HG03045 (cell line): Measurements from ENCODE around the gene RPS5.
"Not testable (repeated sequence)": the region's sequence is repeated elsewhere in the genome, so short reads cannot be mapped to it uniquely, and the experiment has no call there.

ENCODE experiments used
- ATAC-seq: cut with Tn5 transposase; IDR thresholded peaks from one replicate; pipeline ENCODE4 v1.9.1; 2021; ENCODE audit warnings: mild to moderate bottlenecking, moderate library complexity; ENCODE audit not compliant: unreplicated experiment

Gene RPS5

DNA sequence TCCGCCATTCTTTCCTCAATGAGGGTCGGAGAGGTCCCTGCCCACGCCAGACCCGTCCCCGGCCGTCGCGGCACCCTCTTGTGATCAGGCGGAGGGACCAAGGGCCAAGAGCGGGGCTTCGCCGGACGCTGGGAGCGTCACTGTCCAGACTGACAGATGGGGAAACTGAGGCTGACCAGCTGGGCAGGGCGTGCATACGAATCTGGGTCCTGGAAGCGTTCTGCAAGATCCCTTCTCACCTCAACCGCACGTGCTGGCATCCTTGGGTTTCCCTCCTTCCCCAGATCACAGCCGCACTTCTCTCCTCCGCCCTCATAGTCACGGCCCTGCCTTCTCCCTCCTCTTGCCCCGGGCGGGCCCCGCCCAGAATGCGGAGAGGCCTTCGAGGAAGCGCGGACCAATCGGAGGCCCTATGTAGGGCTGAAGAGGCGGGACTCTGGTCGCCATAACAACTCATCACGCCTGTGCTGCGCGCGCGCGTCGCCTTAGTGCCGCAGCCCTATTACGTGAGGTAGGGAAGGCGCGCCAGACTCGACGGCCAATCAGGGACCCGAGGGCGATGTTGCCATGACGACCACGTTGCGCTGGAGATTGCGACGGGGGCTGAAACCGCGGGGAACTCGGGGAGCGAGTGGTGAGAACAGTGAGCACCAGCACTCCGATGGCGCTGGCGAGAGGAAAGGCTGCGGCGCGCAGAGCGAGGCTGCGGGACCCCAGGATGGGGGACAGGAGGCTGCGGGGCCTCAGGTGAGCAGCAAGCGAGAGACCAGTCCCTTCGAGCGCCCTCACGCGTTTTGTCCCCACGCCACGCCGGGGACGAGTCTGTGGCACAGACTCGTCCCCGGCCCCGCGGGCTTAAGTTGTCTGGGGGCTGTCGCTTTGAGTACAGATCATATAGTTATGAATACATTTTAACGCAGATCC, 14.1 kb downstream of the RPS5 start:
- peak; percentile 93 for ATAC-seq

DNA sequence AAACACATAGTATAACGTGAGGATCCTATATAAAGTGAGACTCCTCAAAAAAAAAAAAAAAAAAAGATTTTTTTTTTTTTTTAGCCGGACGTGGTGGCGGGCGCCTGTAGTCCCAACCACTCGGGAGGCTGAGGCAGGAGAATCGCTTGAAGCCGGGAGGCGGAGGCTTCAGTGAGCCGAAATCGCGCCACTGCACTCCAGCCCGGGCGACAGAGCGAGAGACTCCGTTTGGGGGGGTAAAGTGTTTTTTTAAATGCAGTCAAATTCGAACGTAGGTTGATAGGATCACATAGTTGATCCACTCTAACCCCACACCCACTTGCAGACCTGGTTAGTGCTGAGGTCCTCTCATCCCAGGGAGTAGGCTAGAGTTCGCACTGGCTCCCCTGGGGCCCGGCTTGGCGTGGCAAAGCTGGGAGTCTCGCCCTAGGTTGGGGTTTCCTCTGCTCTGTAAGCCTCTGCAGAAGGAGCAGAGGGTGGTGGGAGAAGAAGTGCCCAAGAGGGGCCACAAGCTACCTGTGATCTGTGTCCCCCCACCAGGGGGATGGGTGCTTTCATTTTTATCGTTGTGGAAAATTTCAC, 14.9 kb downstream of the RPS5 start:
- no peak for ATAC-seq

DNA sequence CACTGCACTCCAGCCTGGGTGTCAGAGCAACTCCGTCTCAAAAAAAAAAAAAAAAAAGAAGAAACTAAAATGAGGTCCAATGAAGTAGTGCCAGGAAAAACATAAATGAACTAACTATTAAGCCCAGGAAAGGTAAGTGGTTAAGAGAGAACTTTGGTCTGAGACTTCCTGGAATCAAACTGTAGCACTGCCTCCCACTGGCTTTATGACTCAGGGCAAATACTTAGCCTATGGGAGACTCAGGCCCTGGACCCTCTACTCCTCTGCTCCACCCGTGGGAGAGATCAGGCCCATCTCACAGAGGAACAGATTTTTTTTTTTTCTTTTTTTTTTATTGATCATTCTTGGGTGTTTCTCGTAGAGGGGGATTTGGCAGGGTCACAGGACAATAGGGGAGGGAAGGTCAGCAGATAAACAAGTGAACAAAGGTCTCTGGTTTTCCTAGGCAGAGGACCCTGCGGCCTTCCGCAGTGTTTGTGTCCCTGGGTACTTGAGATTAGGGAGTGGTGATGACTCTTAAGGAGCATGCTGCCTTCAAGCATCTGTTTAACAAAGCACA, 16.9 kb downstream of the RPS5 start:
- not testable (repeated sequence) for ATAC-seq

DNA sequence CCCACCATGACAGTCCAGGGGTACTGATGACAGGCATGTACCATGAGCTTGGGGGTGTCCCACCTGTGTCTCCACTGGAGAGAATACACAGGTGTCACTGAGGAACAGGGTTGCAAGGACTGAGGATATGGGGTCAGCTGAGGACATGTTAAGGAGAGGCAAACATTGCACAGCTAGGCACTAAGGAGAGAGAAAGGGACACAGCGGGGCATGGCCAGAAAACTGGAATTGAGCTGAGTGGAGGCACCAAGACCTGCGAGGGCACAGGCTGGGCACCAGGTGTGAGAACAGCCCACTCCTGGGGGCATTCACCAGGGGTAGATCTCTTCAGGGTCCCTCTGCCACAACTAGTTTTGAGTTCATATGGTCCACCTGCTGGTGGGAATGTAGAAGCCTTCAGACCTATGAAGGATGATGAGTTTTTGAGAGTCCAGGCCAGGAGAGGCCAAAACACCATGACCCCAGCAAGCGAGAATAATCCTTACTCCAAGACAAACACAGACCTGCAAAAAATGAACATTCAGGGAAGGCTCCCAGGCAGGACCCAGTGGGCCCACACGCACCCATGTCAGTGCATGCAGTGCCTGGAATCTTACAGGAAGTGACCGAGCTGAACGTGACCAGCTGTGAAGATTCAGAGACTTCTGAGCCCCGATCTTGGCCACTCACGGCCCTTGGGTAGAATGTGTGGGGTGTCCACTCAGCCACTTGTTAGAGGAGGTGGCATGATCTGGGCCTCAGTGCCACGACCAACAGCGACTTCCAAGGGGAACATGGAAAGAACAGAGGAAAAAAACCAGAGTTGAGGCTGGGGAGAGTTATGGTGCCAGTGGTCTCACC, 20.0 kb downstream of the RPS5 start:
- ATAC-seq = no peak

DNA sequence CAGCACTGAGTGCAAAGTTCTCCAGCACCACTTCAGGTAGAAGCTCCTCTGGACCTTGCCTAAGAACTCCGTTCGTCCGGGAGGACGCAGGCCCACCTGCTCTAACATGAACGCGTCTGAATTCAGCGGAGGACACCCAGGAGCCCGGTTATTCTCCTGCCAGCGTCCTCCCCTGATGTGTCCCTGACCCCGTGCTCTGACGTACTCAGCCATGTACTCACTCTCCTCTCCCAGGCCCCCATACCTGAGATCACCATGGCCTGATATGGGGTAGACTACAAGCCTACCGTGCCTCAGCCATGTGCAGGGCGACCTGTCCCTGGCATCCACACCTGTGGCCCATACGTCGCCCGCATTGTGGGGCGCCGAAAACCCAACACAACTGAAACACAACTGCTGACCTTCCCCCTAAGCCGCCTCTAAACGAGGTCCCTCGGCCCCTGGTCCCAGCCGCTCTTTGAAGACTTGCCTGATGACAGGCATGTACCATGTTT, 20.6 kb downstream of the RPS5 start:
- ATAC-seq = no peak

DNA sequence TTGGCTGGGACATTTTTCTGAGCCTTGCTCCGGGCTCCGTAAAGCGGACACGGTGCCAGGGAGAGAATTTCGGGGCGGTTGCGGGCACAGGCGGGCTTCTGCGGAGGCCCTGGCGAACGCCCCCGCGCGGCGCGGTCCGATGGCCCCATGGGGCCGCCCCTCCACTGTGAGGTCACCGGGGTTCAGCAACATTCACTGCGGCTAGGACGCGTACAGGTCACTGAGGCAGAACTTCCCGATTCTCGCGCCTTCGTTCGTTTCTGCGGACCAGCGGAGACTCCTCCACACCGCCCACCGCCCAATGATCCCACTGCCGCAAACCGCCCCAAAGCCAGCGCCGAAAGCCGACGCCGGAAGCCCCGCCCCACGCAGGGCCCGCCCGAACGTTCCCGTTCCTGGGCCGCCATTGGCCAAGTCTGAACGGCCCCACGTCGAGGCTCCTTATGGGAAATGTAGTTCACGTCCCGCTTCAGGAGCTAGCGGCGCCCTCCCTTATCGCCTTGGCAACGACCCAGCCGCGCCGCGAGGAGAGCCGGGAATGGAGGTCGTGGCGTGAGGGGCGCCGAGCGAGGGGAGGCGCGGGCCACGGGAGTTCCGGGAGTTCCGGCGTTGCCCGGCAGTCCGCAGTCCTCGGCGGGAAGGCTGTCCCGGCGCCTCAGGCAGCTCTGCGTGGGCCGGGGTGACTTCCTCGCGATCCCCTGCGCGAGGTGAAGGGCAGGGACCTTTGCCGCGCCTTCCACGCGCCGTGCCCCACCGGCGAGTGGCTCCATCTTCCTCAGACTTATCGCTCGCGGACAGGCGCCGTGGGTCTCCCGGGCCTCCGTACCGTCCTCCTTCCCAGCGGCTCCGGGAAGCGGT, 21.3 kb downstream of the RPS5 start, which contains the start of gene ZNF584:
Gene ZNF584, plus strand, starts transcription at position 498 of the 858 bp plus-strand sequence. CDS start 499 bp downstream, outside the sequence.
- ATAC-seq = peak; percentile 95

DNA sequence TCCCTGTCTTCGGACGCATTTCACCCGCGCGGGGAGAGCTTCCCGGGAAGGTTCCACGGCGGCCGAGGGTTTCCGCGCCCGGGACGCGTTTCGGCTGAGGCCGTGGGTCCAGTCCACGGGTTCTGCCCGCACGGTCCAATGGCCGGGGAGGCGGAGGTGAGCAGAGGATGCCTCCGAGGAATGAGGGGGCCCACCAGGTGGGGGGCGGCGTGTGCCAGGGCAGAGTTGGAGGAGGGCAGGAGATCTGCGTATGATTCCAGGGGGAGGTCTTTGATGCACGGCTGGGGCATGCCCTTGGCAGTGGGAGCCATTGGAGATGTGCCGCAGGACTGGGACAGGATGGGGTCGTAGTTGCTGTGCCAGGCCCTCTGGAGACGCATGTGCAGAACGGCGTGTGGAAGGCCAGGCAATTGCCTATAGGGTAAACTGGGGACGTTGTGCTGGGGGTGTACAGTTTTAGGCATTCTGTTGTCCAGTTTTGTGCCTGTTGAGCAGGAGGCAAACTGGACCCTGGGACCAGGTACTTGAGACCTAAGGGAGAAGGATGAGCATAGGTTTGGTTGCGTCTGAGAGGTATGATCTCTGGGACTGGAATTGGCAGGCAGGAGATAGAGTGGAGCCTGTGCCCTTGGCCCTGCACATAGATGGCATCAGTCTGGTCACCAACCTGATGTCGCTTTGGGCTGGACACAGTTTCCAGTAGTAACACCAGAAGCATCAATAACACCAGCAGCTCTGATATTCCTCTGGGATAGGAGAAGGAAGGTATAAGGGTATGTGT, 22.1 kb downstream of the RPS5 start:
- peak; percentile 4 for ATAC-seq

DNA sequence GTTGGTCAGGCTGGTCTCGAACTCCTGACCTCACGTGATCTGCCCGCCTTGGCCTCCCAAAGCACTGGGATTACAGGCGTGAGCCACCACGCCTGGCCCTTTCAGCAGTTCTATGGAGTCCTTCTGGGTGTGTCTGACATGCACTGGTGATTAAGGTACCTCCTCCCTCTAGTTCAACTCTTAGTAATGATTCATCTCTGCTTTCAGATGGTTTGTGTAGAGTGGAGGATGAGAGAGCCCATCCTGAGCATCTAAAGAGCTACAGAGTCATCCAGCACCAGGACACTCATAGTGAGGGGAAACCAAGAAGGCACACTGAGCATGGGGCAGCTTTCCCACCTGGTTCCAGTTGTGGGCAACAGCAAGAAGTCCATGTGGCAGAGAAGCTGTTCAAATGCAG, 29.5 kb downstream of the RPS5 start:
- ATAC-seq = no peak

DNA sequence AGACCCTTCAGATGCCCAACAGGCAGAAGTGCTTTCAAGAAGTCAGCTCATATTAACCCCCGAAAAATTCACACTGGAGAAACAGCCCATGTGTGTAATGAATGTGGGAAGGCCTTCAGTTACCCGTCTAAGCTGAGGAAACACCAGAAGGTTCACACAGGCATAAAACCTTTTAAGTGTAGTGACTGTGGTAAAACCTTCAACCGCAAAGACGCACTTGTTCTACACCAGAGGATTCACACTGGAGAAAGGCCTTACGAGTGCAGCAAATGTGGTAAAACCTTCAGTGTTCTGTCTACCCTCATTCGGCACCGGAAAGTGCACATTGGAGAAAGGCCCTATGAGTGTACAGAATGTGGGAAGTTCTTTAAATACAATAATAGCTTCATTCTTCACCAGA, 30.0 kb downstream of the RPS5 start:
- no peak for ATAC-seq

DNA sequence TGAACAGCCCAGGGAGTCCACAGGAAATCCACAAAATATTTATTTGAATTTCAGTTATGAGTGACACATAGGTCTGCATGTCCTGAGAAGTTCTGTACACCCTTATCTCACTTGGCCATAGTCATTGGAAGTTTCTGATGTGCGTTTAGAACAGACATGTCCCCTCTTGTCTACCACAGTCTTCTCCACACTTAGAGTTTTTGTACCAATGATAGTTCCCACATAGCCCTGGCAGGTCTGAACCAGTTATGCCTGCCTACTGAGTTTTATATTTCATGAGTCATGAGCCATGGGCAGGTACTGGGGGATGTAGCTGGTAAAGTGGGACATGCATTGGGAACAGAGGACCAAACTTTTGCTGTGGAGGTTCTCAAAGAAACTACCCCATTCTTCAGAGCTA, 41.5 kb downstream of the RPS5 start:
- no peak for ATAC-seq

DNA sequence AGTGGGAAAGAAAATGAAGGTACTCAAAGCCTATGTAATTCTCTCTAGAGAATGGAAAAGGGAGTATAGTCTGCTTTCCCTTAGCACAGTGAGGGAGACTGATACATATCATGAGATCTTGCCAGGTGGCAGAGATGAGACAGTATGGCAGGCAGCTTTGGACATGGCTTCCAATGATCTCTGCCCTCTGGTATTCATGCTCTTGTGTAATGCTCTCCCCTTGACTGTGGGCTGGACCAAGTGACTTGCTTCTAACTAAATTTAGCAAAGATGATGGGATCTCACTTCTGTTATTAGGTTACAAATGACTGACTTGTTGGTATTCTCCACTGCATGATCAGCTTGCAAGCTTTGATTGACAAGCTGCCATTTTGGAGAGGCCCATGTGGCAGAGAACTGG, 42.7 kb downstream of the RPS5 start:
- no peak for ATAC-seq

DNA sequence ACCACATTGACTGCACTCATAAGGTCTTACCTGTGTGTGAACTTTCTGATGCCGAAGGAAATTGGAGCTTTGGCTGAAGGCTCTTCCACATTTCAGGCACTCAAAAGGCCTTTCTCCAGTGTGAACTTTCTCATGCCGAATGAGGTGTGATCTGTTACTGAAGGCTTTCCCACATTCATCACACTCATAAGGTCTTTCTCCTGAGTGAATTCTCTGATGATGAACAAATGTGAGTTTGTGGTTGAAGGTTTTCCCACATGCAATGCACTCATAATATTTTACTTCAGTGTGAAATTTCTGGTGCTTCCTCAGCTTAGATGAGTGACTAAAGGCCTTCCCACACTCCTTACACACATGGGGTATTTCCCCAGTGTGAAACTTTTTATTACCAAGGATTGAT, 47.1 kb downstream of the RPS5 start:
- ATAC-seq = no peak

DNA sequence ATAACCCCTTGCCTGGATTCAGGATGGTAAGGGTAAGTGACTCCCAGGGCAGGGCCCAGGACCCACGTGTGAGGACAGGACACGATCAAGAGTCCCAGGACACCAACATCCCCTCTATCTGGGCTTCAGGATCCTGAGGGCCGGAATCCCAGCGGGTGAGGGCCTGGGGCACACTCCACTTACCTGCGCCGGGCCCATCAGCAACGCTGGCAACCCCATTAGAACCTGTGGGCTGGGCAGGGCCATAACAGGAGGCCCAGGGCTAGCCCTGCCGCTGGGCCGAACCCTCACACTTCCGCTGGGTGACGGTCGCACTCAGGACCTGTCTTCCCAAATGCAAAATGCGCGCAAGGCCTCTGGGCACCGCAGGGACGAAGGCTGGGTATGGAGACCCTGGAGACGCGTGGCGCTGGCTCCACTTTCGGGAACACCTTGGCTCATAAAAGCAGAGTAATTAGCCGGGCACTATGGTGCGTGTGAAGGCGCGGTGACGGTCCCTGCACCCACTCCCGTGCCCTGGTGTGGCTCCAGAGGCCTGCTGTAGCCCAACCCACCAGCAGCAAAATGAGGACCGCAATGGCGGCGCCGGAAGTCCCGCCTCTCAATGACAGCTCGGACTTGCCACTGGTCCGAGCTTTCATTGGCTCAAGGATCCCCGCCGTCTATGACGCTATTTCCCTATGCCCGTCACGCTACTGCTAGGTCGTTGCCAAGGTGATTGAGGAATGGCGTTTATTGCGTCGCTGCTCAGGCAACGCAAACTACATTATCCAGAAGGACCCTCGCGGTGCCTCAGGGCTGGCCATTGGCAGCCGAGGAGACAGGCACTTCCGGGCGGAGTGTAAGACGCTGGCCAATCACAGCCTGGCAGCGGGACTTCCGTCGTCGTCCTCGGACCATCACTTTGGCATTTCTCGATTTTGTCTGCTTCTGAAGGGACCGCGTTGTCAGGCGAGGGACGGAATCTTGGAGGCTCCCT, 52.8 kb downstream of the RPS5 start, which contains the start of gene ZNF132:
Gene ZNF132, minus strand, starts transcription at position 578 of the 979 bp plus-strand sequence. Its CDS starts 332 bp downstream, at position 246.
- peak; percentile 94 for ATAC-seq

DNA sequence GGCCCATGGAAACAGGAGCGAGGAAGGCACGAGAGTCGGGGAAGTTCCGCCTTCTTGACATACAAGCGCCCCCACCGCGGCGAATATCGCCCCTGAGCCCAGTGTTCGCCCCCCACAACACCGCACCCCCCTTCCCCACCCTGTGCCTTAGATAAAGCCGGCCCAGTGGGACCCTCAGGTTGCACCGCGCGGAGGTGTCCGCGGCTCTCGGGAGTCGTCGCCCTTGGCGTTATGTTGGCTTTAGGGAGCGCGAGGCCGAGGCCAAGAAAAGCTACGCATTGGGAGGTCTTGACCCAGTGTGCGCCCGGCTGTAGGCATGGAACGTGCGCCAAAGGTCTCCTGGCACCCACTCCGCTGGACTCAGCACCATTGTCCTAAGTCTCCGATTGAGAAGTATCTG, 53.5 kb downstream of the RPS5 start:
- no peak for ATAC-seq

DNA sequence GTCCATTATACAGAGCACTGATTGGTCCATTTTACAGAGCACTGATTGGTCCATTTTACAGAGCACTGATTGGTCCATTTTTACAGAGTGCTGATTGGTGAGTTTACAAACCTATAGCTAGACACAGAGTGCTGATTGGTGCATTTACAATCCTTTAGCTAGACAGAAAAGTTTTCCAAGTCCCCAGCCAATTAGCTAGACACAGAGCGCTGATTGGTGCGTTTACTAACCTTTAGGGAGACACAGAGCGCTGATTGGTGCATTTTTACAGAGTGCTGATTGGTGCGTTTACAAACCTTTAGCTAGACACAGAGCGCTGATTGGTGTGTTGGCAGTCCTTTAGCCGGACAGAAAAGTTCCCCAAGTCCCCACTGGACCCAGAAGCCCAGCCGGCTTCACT, 55.9 kb downstream of the RPS5 start:
- not testable (repeated sequence) for ATAC-seq
